Keratinocyte (primary cell): Measurements from ENCODE around the gene ATP5F1D. TPM values are rescaled to one million over a fixed set of nuclear protein-coding genes. Genes with fewer than 3 reads are reported as not detected.

ENCODE experiments used
- DNase-seq: peaks from one replicate; pipeline ENCODE4 v3.0.0-alpha.2; 2011; ENCODE audit warnings: low read depth, missing footprints, low spot score
- FAIRE-seq: peaks from 2 replicates; lab custom pipeline; 2011; peaks lifted over from hg19 to GRCh38; lab: Jason Lieb, UNC
- H2AFZ ChIP-seq: 2 replicates; pipeline ENCODE4 v1.6.0; 2012; ENCODE audit warnings: low read length, control low read depth, inconsistent platforms; ENCODE audit not compliant: control insufficient read depth
- H3K27ac ChIP-seq: 2 replicates; pipeline ENCODE4 v1.5.1; 2011; ENCODE audit warnings: low read length; ENCODE audit not compliant: control insufficient read depth, insufficient read depth
- H3K27me3 ChIP-seq: 3 replicates; pipeline ENCODE4 v1.6.0; 2011; ENCODE audit warnings: low read length; ENCODE audit not compliant: control insufficient read depth, insufficient read depth; ENCODE audit errors: extremely low read depth
- H3K36me3 ChIP-seq, 2 experiments: 2 replicates in 1 of 2; 3 replicates in 1 of 2; pipeline ENCODE4 v1.5.1; 2011; ENCODE audit warnings: low read length in 2 of 2, mild to moderate bottlenecking in 1 of 2; ENCODE audit not compliant: control insufficient read depth in 2 of 2, insufficient read depth in 2 of 2; ENCODE audit errors: extremely low read depth in 1 of 2
- H3K4me1 ChIP-seq: 3 replicates; pipeline ENCODE4 v1.5.1; 2011; ENCODE audit warnings: low read length; ENCODE audit not compliant: control insufficient read depth, insufficient read depth; ENCODE audit errors: extremely low read depth
- H3K4me2 ChIP-seq: 3 replicates; pipeline ENCODE4 v1.6.0; 2011; ENCODE audit warnings: low read depth, low read length; ENCODE audit not compliant: control insufficient read depth, insufficient read depth; ENCODE audit errors: extremely low read depth
- H3K4me3 ChIP-seq, 3 experiments: fragments of 200-600 bp in 1 of 3; sonication (generic) in 1 of 3; 2 replicates in 2 of 3; 3 replicates in 1 of 3; pipeline ENCODE4 v1.5.1; 2011 to 2016; ENCODE audit warnings: low read length in 3 of 3, mild to moderate bottlenecking in 3 of 3, control low read depth in 2 of 3, inconsistent platforms in 1 of 3, low read depth in 1 of 3, mixed read lengths in 1 of 3, mixed run types in 1 of 3, moderate library complexity in 1 of 3; ENCODE audit not compliant: control insufficient read depth in 2 of 3, insufficient read depth in 2 of 3; ENCODE audit errors: extremely low read depth in 1 of 3
- H3K79me2 ChIP-seq: 2 replicates; pipeline ENCODE4 v1.6.0; 2012; ENCODE audit warnings: low read length; ENCODE audit not compliant: control insufficient read depth, insufficient read depth
- H3K9ac ChIP-seq: 3 replicates; pipeline ENCODE4 v1.6.0; 2011; ENCODE audit warnings: low read length; ENCODE audit not compliant: control insufficient read depth, insufficient read depth; ENCODE audit errors: extremely low read depth
- H3K9me1 ChIP-seq: 3 replicates; pipeline ENCODE4 v1.6.0; 2011; ENCODE audit warnings: low read length; ENCODE audit not compliant: control insufficient read depth, insufficient read depth; ENCODE audit errors: extremely low read depth
- H3K9me3 ChIP-seq: 2 replicates; pipeline ENCODE4 v1.5.1; 2012; ENCODE audit warnings: low read depth, low read length; ENCODE audit not compliant: control insufficient read depth
- H4K20me1 ChIP-seq: 3 replicates; pipeline ENCODE4 v1.6.0; 2011; ENCODE audit warnings: low read length; ENCODE audit not compliant: control insufficient read depth, insufficient read depth; ENCODE audit errors: extremely low read depth
- CTCF ChIP-seq, 3 experiments: IDR thresholded peaks in 1 of 3; conservative IDR thresholded peaks in 1 of 3; optimal IDR thresholded peaks in 1 of 3; 2 replicates in 2 of 3; 3 replicates in 1 of 3; pipeline versions ENCODE3 to v1.5.1; 2011; ENCODE audit warnings: low read length in 3 of 3, mild to moderate bottlenecking in 3 of 3, moderate library complexity in 2 of 3, control low read depth in 1 of 3, inconsistent platforms in 1 of 3; ENCODE audit not compliant: insufficient read depth in 2 of 3; ENCODE audit errors: extremely low read depth in 1 of 3
- EZH2 ChIP-seq: IDR thresholded peaks from one replicate; pipeline ENCODE4 v1.6.1; 2012; ENCODE audit warnings: inconsistent platforms, mild to moderate bottlenecking, low read length, moderate library complexity
- dilution Hi-C: fragments of 300-500 bp; cut with MboI; formaldehyde crosslinking; loops from one replicate; pipeline ENCODE4 v1.7.0; 2020; ENCODE audit warnings: low sequenced_read_pairs; ENCODE audit not compliant: extremely low pct_ligation_motif_present
- polyA plus RNA-seq, 5 experiments: library from polyadenylated mRNA; depleted of rRNA in 3 of 5; stranded (reverse) in 3 of 5; stranded (forward) in 1 of 5; unstranded in 1 of 5; fragments of >200 nt; gene quantifications; 1 replicate in 1 of 5; 2 replicates in 3 of 5; 3 replicates in 1 of 5; pipeline versions ENCODE4 v1.2.1 to v1.2.3, GENCODE V29; 2011 to 2012; ENCODE audit warnings: missing spikeins in 2 of 5, low read depth in 1 of 5, low replicate concordance in 1 of 5

ATP5F1D gene
- polyA plus RNA-seq, 1 donor (not counting 4 experiments of a cell fraction or from before 2014, with no cell fraction given), result 51.3 TPM

DNA sequence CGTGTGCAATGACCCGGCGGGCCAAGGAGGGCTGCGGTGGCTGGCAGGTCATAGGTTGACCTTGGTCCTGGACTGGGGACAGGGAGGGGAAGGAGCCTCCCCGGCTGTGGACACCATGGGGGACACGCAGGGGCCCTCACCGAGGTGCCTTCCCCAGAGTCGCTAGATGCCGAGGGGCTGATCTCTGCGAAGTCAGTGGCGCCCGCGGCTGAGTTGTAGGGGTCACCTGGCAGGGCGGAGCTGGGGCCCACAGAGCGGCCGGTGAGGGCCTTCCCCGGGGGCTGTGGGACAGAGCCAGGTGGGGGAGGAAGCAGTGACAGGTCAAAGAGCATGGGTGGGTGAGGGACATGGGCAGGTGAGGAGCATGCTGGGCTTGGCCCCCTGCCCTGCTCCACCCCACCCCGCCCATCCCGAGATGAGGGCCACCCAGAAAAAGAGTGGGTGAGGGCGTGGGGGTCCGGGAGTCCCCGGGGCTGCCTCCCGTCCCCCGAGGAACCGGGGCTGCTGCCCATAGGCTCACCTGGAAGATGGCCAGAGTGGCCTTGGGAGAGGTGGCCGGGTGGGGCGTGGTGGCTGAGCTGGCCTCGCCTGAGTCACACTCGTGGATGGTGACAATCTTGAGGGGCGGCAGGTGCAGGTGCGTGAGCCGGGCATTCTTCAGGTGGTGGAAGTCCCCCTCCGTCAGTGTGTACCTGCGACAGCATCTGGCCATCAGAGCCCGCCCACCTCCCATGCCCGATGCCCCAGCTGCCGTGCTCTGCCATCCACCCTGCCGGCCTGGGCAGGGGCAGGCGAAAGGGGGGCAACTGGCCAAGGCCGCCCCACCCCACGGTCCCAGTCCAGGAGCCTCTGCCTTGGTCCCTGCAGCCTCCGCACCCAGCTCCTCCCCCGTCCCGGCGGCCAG, 7.2 kb upstream of the ATP5F1D start:
- Histone ChIP-seq H3K36me3 (peaks cover 4 to 12% of the 10 kb centered on the region in 2 experiments), H3K9me3 (no peaks in the 10 kb centered on the region), H3K4me2 (no peak overlapping the region), H3K79me2 (no peaks in the 10 kb centered on the region), H4K20me1 (peaks cover 2% of the 10 kb centered on the region), H3K4me3 (no peak overlapping the region), H3K9me1 (no peaks in the 10 kb centered on the region), H3K4me1 (peaks cover 21% of the 10 kb centered on the region), H3K27me3 (no peaks in the 10 kb centered on the region), H3K9ac (no peak overlapping the region), H3K27ac (no peak overlapping the region), H2AFZ (no peak overlapping the region)
- FAIRE-seq, result no peak
- TF ChIP-seq EZH2, result no peak
- TF ChIP-seq CTCF (optimal IDR thresholded peaks at IDR 0.05 in 1 of 3, IDR thresholded peaks at IDR 0.05 in 1 of 3, conservative IDR thresholded peaks at IDR 0.05 in 1 of 3; ENCODE audit: extremely low read depth in 1 of 3, insufficient read depth in 2 of 3, low read length in 3 of 3), result no peak
- DNase-seq, result no peak
- dilution Hi-C loops, result no loop called here

- peaks cover 2% of the 10 kb centered on the region for H4K20me1 ChIP-seq
- H3K27me3 ChIP-seq, result no peaks in the 10 kb centered on the region
- DNase-seq, result no peak
- no peak overlapping the region for H3K27ac ChIP-seq
- TF ChIP-seq EZH2 (no peak), CTCF (optimal IDR thresholded peaks at IDR 0.05 in 1 of 3, IDR thresholded peaks at IDR 0.05 in 1 of 3, conservative IDR thresholded peaks at IDR 0.05 in 1 of 3; ENCODE audit: extremely low read depth in 1 of 3, insufficient read depth in 2 of 3, low read length in 3 of 3) (no peak)
- peaks cover 24% of the 10 kb centered on the region for H3K4me1 ChIP-seq
- dilution Hi-C loops, result no loop called here
- H3K79me2 ChIP-seq, result no peaks in the 10 kb centered on the region
- no peak overlapping the region for H3K9ac ChIP-seq
- no peak overlapping the region for H3K4me2 ChIP-seq
- H3K9me3 ChIP-seq, result no peaks in the 10 kb centered on the region
- no peak overlapping the region for H3K4me3 ChIP-seq
- FAIRE-seq, result no peak
- no peak overlapping the region for H2AFZ ChIP-seq
- H3K36me3 ChIP-seq, result peaks cover 4 to 12% of the 10 kb centered on the region in 2 experiments
- no peaks in the 10 kb centered on the region for H3K9me1 ChIP-seq
Observed at GRCh38 chr19:1234955-1235380, 6.6 kb upstream of the ATP5F1D start.
